ENCODE measurements around the gene ACTR3.

GRCh38 chr2:113906647-113907046 is 16.8 kb downstream of the ACTR3 start:
- TF ChIP-seq EZH2 (IDR thresholded peaks at IDR 0.05; ENCODE audit: insufficient read depth, low read length) = no peak
- no peak for TF ChIP-seq CTCF (IDR thresholded peaks at IDR 0.05; ENCODE audit: insufficient read depth, low read depth, low read length)
